ENCODE results near the gene ATP2B3.

ATP2B3 gene

GRCh38 chrX:153499341-153499740 lies 18.1 kb upstream of the ATP2B3 start:
- TF ChIP-seq POLR2AphosphoS5 (IDR thresholded peaks at IDR 0.05; ENCODE audit: borderline replicate concordance, low read depth, low read length) (no peak), EZH2 (IDR thresholded peaks at IDR 0.05) (no peak), FOXP2 (optimal IDR thresholded peaks at IDR 0.05; ENCODE audit: control extremely low read depth, extremely low read length, insufficient read depth) (no peak)
- Histone ChIP-seq H3K4me3 (no peak overlapping the region), H3K27ac (no peak overlapping the region), H3K36me3 (ENCODE audit: insufficient read depth, low read length) (no peaks in the 10 kb centered on the region), H3K9me3 (ENCODE audit: low read depth, low read length) (no peaks in the 10 kb centered on the region), H3K9ac (ENCODE audit: insufficient read length) (no peak overlapping the region)
- DNase-seq (ENCODE audit: low read depth, low spot score), result no peak

- Histone ChIP-seq H3K36me3 (ENCODE audit: insufficient read depth, low read length) (no peaks in the 10 kb centered on the region), H3K4me3 (no peak overlapping the region), H3K9ac (ENCODE audit: insufficient read length) (no peak overlapping the region), H3K27ac (no peak overlapping the region), H3K9me3 (ENCODE audit: low read depth, low read length) (no peaks in the 10 kb centered on the region)
- TF ChIP-seq EZH2 (IDR thresholded peaks at IDR 0.05), result no peak
- no peak for TF ChIP-seq POLR2AphosphoS5 (IDR thresholded peaks at IDR 0.05; ENCODE audit: borderline replicate concordance, low read depth, low read length)
- no peak for TF ChIP-seq FOXP2 (optimal IDR thresholded peaks at IDR 0.05; ENCODE audit: control extremely low read depth, extremely low read length, insufficient read depth)
- no peak for DNase-seq (ENCODE audit: low read depth, low spot score)
Measured at GRCh38 chrX:153499876-153500275, 17.6 kb upstream of the ATP2B3 start.

- DNase-seq (ENCODE audit: low read depth, low spot score), result no peak
- Histone ChIP-seq H3K27ac (no peak overlapping the region), H3K36me3 (ENCODE audit: insufficient read depth, low read length) (no peaks in the 10 kb centered on the region), H3K9me3 (ENCODE audit: low read depth, low read length) (no peaks in the 10 kb centered on the region), H3K4me3 (no peak overlapping the region), H3K9ac (ENCODE audit: insufficient read length) (no peak overlapping the region)
- no peak for TF ChIP-seq POLR2AphosphoS5 (IDR thresholded peaks at IDR 0.05; ENCODE audit: borderline replicate concordance, low read depth, low read length)
- no peak for TF ChIP-seq FOXP2 (optimal IDR thresholded peaks at IDR 0.05; ENCODE audit: control extremely low read depth, extremely low read length, insufficient read depth)
- no peak for TF ChIP-seq EZH2 (IDR thresholded peaks at IDR 0.05)
Measured at GRCh38 chrX:153500676-153501280, 16.7 kb upstream of the ATP2B3 start.

- TF ChIP-seq FOXP2 (optimal IDR thresholded peaks at IDR 0.05; ENCODE audit: control extremely low read depth, extremely low read length, insufficient read depth) (no peak), POLR2AphosphoS5 (IDR thresholded peaks at IDR 0.05; ENCODE audit: borderline replicate concordance, low read depth, low read length) (no peak), EZH2 (IDR thresholded peaks at IDR 0.05) (no peak)
- no peaks in the 10 kb centered on the region for H3K36me3 ChIP-seq (ENCODE audit: insufficient read depth, low read length)
- no peak for DNase-seq (ENCODE audit: low read depth, low spot score)
- H3K27ac ChIP-seq, result no peak overlapping the region
- no peak overlapping the region for H3K4me3 ChIP-seq
- no peak overlapping the region for H3K9ac ChIP-seq (ENCODE audit: insufficient read length)
- H3K9me3 ChIP-seq (ENCODE audit: low read depth, low read length), result no peaks in the 10 kb centered on the region
Measured at GRCh38 chrX:153501530-153501929, 15.9 kb upstream of the ATP2B3 start.

- no peak overlapping the region for H3K27ac ChIP-seq
Measured at GRCh38 chrX:153502131-153502530, 15.3 kb upstream of the ATP2B3 start.

GRCh38 chrX:153502796-153503195 lies 14.6 kb upstream of the ATP2B3 start:
- TF ChIP-seq FOXP2 (optimal IDR thresholded peaks at IDR 0.05; ENCODE audit: control extremely low read depth, extremely low read length, insufficient read depth), result no peak
- no peak for TF ChIP-seq POLR2AphosphoS5 (IDR thresholded peaks at IDR 0.05; ENCODE audit: borderline replicate concordance, low read depth, low read length)
- TF ChIP-seq EZH2 (IDR thresholded peaks at IDR 0.05), result no peak
- no peak overlapping the region for H3K9ac ChIP-seq (ENCODE audit: insufficient read length)
- DNase-seq (ENCODE audit: low read depth, low spot score), result no peak
- H3K36me3 ChIP-seq (ENCODE audit: insufficient read depth, low read length), result no peaks in the 10 kb centered on the region
- no peaks in the 10 kb centered on the region for H3K9me3 ChIP-seq (ENCODE audit: low read depth, low read length)
- no peak overlapping the region for H3K27ac ChIP-seq
- H3K4me3 ChIP-seq, result no peak overlapping the region

More at GRCh38 chrX:153502131-153502530, 15.3 kb upstream of the ATP2B3 start:
- Histone ChIP-seq H3K4me3 (no peak overlapping the region), H3K9me3 (ENCODE audit: low read depth, low read length) (no peaks in the 10 kb centered on the region), H3K36me3 (ENCODE audit: insufficient read depth, low read length) (no peaks in the 10 kb centered on the region), H3K9ac (ENCODE audit: insufficient read length) (no peak overlapping the region)
- DNase-seq (ENCODE audit: low read depth, low spot score), result no peak
- TF ChIP-seq EZH2 (IDR thresholded peaks at IDR 0.05) (no peak), POLR2AphosphoS5 (IDR thresholded peaks at IDR 0.05; ENCODE audit: borderline replicate concordance, low read depth, low read length) (no peak), FOXP2 (optimal IDR thresholded peaks at IDR 0.05; ENCODE audit: control extremely low read depth, extremely low read length, insufficient read depth) (no peak)

GRCh38 chrX:153504445-153505016 lies 12.9 kb upstream of the ATP2B3 start:
- Histone ChIP-seq H3K9ac (ENCODE audit: insufficient read length) (no peak overlapping the region), H3K36me3 (ENCODE audit: insufficient read depth, low read length) (no peaks in the 10 kb centered on the region), H3K9me3 (ENCODE audit: low read depth, low read length) (no peaks in the 10 kb centered on the region), H3K27ac (no peak overlapping the region), H3K4me3 (no peak overlapping the region)
- no peak for DNase-seq (ENCODE audit: low read depth, low spot score)
- TF ChIP-seq FOXP2 (optimal IDR thresholded peaks at IDR 0.05; ENCODE audit: control extremely low read depth, extremely low read length, insufficient read depth) (no peak), POLR2AphosphoS5 (IDR thresholded peaks at IDR 0.05; ENCODE audit: borderline replicate concordance, low read depth, low read length) (no peak), EZH2 (IDR thresholded peaks at IDR 0.05) (no peak)

- Histone ChIP-seq H3K36me3 (ENCODE audit: insufficient read depth, low read length) (no peaks in the 10 kb centered on the region), H3K4me3 (no peak overlapping the region), H3K27ac (no peak overlapping the region), H3K9ac (ENCODE audit: insufficient read length) (no peak overlapping the region), H3K9me3 (ENCODE audit: low read depth, low read length) (no peaks in the 10 kb centered on the region)
- DNase-seq (ENCODE audit: low read depth, low spot score), result no peak
- TF ChIP-seq POLR2AphosphoS5 (IDR thresholded peaks at IDR 0.05; ENCODE audit: borderline replicate concordance, low read depth, low read length) (no peak), EZH2 (IDR thresholded peaks at IDR 0.05) (no peak), FOXP2 (optimal IDR thresholded peaks at IDR 0.05; ENCODE audit: control extremely low read depth, extremely low read length, insufficient read depth) (no peak)
Measured at GRCh38 chrX:153505361-153505760, 12.1 kb upstream of the ATP2B3 start.

Measured in SK-N-MC (cell line).